ENCODE measurements around the gene ASB15.
"Not testable (repeated sequence)": the region's sequence is repeated elsewhere in the genome, so short reads cannot be mapped to it uniquely, and the experiment has no call there.

ASB15 gene

GRCh38 chr7:123601530-123601929 is at the start of gene ASB15:
TSS of gene ASB15 (plus strand) at chr7:123601821. CDS start at chr7:123614503, 12,682 bp downstream.
- DNase-seq (ENCODE audit: low spot score): no peak

- DNase-seq (ENCODE audit: low spot score): not testable (repeated sequence)
Measured at GRCh38 chr7:123552134-123552533, 49.5 kb upstream of the ASB15 start.

GRCh38 chr7:123552641-123553040 is 49.0 kb upstream of the ASB15 start:
- DNase-seq (ENCODE audit: low spot score): no peak

GRCh38 chr7:123553159-123553558 is 48.5 kb upstream of the ASB15 start:
- no peak for DNase-seq (ENCODE audit: low spot score)

- DNase-seq (ENCODE audit: low spot score): no peak
Measured at GRCh38 chr7:123555484-123555883, 46.1 kb upstream of the ASB15 start.

GRCh38 chr7:123557016-123557397 is 44.6 kb upstream of the ASB15 start:
- DNase-seq (ENCODE audit: low spot score): peak; percentile 2

GRCh38 chr7:123557398-123558288 is 44.0 kb upstream of the ASB15 start, which contains the start of gene NDUFA5:
TSS of gene NDUFA5 (minus strand) at chr7:123557818. CDS start at chr7:123557795, 23 bp downstream.
- DNase-seq (ENCODE audit: low spot score): peak; percentile 92

- no peak for DNase-seq (ENCODE audit: low spot score)
Measured at GRCh38 chr7:123558289-123558874, 43.2 kb upstream of the ASB15 start.

GRCh38 chr7:123562121-123562520 is 39.5 kb upstream of the ASB15 start:
- no peak for DNase-seq (ENCODE audit: low spot score)

GRCh38 chr7:123569352-123570010 is 32.1 kb upstream of the ASB15 start:
- DNase-seq (ENCODE audit: low spot score): no peak

GRCh38 chr7:123570390-123571182 is 31.0 kb upstream of the ASB15 start:
- DNase-seq (ENCODE audit: low spot score): no peak

- no peak for DNase-seq (ENCODE audit: low spot score)
Measured at GRCh38 chr7:123571187-123571586, 30.4 kb upstream of the ASB15 start.

- DNase-seq (ENCODE audit: low spot score): no peak
Measured at GRCh38 chr7:123571684-123572083, 29.9 kb upstream of the ASB15 start.

GRCh38 chr7:123573341-123573740 is 28.3 kb upstream of the ASB15 start:
- no peak for DNase-seq (ENCODE audit: low spot score)

GRCh38 chr7:123573896-123574467 is 27.6 kb upstream of the ASB15 start:
- DNase-seq (ENCODE audit: low spot score): no peak

- DNase-seq (ENCODE audit: low spot score): no peak
Measured at GRCh38 chr7:123579416-123579815, 22.2 kb upstream of the ASB15 start.

GRCh38 chr7:123580406-123581161 is 21.0 kb upstream of the ASB15 start:
- DNase-seq (ENCODE audit: low spot score): peak; percentile 32

- DNase-seq (ENCODE audit: low spot score): no peak
Measured at GRCh38 chr7:123581162-123581459, 20.5 kb upstream of the ASB15 start.

- no peak for DNase-seq (ENCODE audit: low spot score)
Measured at GRCh38 chr7:123583821-123584220, 17.8 kb upstream of the ASB15 start.

GRCh38 chr7:123588376-123588775 is 13.2 kb upstream of the ASB15 start:
- no peak for DNase-seq (ENCODE audit: low spot score)

- no peak for DNase-seq (ENCODE audit: low spot score)
Measured at GRCh38 chr7:123594813-123595241, 6.8 kb upstream of the ASB15 start.
